ENCODE results near the gene RPGRIP1. TPM values are rescaled to one million over a fixed set of nuclear protein-coding genes. Genes with fewer than 3 reads are reported as not detected.
A peak's percentile ranks its signal among the peaks of the same experiment; 100 is the strongest.
"Not testable (repeated sequence)": the region's sequence is repeated elsewhere in the genome, so short reads cannot be mapped to it uniquely, and the experiment has no call there.

Gene RPGRIP1
- total and polyA plus RNA-seq, 8 donors: 0.19 to 0.58 (median 0.28) TPM; not detected in 4

DNA sequence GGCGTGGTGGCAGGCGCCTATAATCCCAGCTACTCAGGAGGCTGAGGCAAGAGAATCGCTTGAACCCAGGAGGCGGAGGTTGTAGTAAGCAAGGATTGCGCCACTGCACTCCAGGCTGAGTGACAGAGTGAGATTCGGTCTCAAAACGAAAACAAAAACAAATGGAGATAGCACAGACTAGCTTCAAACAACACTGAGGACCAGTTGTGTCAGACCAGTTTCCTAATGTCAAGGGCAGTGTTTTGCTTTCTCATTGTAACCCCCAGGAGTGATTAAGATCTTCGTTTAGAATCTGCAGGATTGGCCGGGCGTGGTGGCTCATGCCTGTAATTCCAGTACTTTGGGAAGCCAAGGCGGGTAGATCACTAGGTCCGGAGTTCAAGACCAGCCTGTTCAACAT is 18.5 kb downstream of the RPGRIP1 start:
- no peak for TF ChIP-seq POLR2A (IDR thresholded peaks at IDR 0.05)
- TF ChIP-seq EP300 (IDR thresholded peaks at IDR 0.05): no peak
- no peak for TF ChIP-seq CTCF (IDR thresholded peaks at IDR 0.05)
- TF ChIP-seq POLR2AphosphoS5 (IDR thresholded peaks at IDR 0.05): no peak
- Histone ChIP-seq H3K4me1 (peaks cover 0 to 6% (median 5%) of the 10 kb centered on the region in 4 donors), H3K27ac (no peak overlapping the region), H3K36me3 (no peaks in the 10 kb centered on the region), H3K9me3 (no peaks in the 10 kb centered on the region), H3K27me3 (peaks cover 0 to 28% (median 6%) of the 10 kb centered on the region in 3 donors), H3K4me3 (no peak overlapping the region)
- no peak for DNase-seq
- WGBS, 5 donors: 84 to 92% (median 88%) methylated on average over 11 to 12 of the region's 12 CpGs
- intact Hi-C loops (cut with DNase I; ENCODE audit: low total_unique reads): no loop called here

DNA sequence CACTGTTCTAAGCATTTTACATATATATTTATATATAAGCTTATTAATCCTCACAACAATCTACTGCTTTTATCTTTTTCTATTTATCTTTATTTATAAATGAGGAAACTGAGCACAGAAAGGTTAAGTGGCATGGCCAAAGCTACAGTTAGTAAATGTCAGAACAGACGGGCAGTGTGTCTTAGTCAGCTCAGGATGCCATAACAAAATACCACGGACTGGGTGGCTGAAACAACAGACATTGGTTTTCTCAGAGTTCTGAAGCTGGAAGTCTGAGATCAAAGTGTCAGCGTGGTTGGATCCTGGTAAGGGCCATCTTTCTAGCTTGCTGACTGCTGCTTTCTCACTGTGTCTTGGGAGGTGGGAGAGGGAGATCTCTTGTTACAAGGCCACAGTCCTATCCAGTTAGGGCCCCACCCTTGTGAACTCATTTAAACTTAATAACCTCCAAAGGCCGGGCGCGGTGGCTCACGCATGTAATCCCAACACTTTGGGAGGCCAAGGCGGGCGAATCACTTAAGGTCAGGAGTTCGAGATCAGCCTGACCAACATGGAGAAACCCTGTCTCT is 19.8 kb downstream of the RPGRIP1 start:
- TF ChIP-seq POLR2A (IDR thresholded peaks at IDR 0.05) (no peak), EP300 (IDR thresholded peaks at IDR 0.05) (no peak), CTCF (IDR thresholded peaks at IDR 0.05) (no peak), POLR2AphosphoS5 (IDR thresholded peaks at IDR 0.05) (no peak)
- DNase-seq: no peak
- 81 to 88% (median 85%) methylated on average over 10 of the region's 10 CpGs for WGBS, 5 donors
- Histone ChIP-seq H3K9me3 (no peaks in the 10 kb centered on the region), H3K4me1 (peaks cover 0 to 6% (median 5%) of the 10 kb centered on the region in 4 donors), H3K27me3 (peaks cover 0 to 28% (median 6%) of the 10 kb centered on the region in 3 donors), H3K27ac (no peak overlapping the region), H3K4me3 (no peak overlapping the region), H3K36me3 (no peaks in the 10 kb centered on the region)
- intact Hi-C loops (cut with DNase I; ENCODE audit: low total_unique reads): no loop called here

DNA sequence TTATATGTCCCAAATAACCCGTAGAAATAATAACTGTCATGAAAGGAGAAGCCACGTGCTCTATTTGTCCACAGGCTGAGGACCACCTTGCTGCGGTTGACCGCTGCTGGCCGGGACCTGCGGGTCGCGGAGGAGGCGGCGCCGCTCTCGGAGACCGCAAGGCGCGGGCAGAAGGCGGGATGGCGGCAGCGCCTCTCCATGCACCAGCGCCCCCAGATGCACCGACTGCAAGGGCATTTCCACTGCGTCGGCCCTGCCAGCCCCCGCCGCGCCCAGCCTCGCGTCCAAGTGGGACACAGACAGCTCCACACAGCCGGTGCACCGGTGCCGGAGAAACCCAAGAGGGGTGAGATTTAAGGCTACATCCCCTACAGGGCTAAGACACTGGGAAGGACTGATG is 21.0 kb downstream of the RPGRIP1 start:
- Histone ChIP-seq H3K9me3 (no peaks in the 10 kb centered on the region), H3K4me1 (peaks cover 0 to 6% (median 5%) of the 10 kb centered on the region in 4 donors), H3K4me3 (peak overlapping the region; percentile 1 to 40 (median 36)), H3K27me3 (peaks cover 0 to 28% (median 6%) of the 10 kb centered on the region in 3 donors), H3K27ac (no peak overlapping the region), H3K36me3 (no peaks in the 10 kb centered on the region)
- 0 to 3% (median 2%) methylated on average over 20 to 30 of the region's 30 CpGs for WGBS, 5 donors
- DNase-seq: peak; percentile 29 to 61
- TF ChIP-seq POLR2A (IDR thresholded peaks at IDR 0.05) (no peak), EP300 (IDR thresholded peaks at IDR 0.05) (no peak)
- intact Hi-C loops (cut with DNase I; ENCODE audit: low total_unique reads): no loop called here

DNA sequence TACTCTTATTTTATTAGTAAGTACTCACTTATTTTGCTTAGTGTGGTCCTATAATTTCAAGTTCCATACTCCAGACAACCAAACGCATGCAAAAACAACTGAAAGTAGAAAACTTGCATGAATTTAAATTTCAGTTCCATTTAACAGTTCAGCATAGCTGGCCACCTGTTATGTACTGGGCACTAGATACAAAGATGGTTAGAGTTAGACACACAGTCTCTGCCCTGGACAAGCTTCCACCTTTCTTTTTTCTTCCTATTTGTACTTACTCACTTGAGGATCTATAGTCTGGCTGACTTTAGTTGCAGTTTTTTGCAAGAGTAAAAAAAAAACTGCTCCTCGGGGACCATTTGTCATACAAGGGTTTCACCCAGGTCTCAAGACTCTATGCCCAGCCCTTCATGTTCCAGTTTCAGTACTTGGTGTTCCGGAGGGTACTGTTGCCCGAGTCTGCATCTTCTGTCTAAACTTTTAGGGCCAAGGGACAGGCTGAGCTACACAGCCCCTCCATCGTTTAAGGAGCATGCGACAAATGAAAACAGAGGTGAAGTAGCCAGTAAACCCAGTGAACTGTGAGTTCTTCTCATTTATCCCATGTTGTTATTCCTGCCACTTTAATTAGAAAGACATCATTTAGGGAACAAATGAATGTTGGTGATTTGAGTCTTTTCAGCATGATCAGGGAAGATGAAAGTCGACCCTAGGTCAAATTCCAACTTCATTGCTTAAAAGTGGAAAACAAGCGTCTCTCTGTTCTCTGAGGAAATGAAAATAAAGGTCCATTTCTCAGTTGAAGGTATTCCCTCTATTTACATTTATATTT is 22.3 kb downstream of the RPGRIP1 start:
- Histone ChIP-seq H3K27ac (no peak overlapping the region), H3K27me3 (peaks cover 0 to 28% (median 6%) of the 10 kb centered on the region in 3 donors), H3K4me3 (no peak overlapping the region), H3K9me3 (no peaks in the 10 kb centered on the region), H3K36me3 (no peaks in the 10 kb centered on the region), H3K4me1 (peaks cover 0 to 6% (median 5%) of the 10 kb centered on the region in 4 donors)
- no peak for TF ChIP-seq POLR2A (IDR thresholded peaks at IDR 0.05)
- TF ChIP-seq CTCF (IDR thresholded peaks at IDR 0.05): no peak
- no peak for TF ChIP-seq POLR2AphosphoS5 (IDR thresholded peaks at IDR 0.05)
- WGBS, 5 donors: 70 to 82% (median 77%) methylated on average over 8 of the region's 8 CpGs
- intact Hi-C loops (cut with DNase I; ENCODE audit: low total_unique reads): no loop called here
- no peak for DNase-seq

DNA sequence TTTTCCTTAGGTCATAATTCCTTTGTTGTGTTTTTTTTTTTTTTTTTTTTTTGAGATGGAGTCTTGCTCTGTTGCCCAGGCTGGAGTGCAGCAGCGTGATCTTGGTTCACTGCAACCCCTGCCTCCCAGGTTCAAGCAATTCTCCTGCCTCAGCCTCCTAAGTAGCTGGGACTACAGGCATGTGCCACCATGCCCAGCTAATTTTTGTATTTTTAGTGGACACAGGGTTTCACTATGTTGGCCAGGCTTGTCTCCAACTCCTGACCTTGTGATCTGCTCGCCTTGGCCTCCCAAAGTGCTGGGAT is 22.9 kb downstream of the RPGRIP1 start:
- WGBS, 5 donors: 73 to 94% (median 86%) methylated on average over 2 of the region's 2 CpGs
- H3K36me3 ChIP-seq; H3K4me3 ChIP-seq; H3K27ac ChIP-seq; intact Hi-C loops (cut with DNase I; ENCODE audit: low total_unique reads); H3K9me3 ChIP-seq; DNase-seq: not testable (repeated sequence)
- Histone ChIP-seq H3K27me3 (peaks cover 0 to 28% (median 6%) of the 10 kb centered on the region in 3 donors), H3K4me1 (peaks cover 2 to 11% (median 8%) of the 10 kb centered on the region in 4 donors)

Data from stomach (tissue), 9 donors.